ENCODE results near the gene CAPN13.
"Not testable (repeated sequence)": the region's sequence is repeated elsewhere in the genome, so short reads cannot be mapped to it uniquely, and the experiment has no call there.

Gene CAPN13

DNA sequence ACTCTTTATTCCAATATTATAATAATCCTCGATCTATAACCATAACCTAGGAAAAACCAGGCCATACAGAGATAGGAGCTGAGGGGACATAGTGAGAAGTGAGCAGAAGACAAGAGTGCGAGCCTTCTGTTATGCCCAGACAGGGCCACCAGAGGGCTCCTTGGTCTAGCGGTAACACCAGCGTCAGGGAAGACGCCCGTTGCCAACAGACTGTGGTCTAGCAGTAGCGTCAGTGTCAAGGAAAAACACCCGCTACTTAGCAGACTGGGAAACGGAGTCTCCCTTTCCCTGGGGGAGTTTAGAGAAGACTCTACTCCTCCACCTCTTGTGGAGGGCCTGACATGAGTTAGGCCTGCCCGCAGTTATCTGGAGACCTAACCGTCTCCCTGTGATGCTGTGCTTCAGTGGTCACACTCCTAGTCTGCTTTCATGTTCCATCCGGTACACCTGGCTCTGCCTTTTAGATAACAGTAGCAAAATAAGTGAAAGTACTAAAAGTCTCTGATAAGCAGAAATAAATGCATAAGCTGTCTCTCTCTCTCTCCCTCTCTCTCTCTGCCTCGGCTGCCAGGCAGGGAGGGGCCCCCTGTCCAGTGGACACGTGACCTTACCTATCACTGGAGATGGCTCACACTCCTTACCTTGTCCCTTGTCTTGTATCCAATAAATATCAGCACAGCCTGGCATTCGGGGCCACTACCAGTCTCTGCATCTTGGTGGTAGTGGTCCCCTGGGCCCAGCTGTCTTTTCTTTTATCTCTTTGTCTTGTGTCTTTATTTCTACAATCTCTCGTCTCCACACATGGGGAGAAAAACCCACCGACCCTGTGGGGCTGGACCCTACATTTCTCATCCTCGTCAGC, 109.8 kb downstream of the CAPN13 start:
- DNase-seq = not testable (repeated sequence)

- no peak for DNase-seq
Measured at GRCh38 chr2:30695749-30696148, 111.5 kb downstream of the CAPN13 start.

- DNase-seq = no peak
Measured at GRCh38 chr2:30694286-30695055, 112.8 kb downstream of the CAPN13 start.

DNA sequence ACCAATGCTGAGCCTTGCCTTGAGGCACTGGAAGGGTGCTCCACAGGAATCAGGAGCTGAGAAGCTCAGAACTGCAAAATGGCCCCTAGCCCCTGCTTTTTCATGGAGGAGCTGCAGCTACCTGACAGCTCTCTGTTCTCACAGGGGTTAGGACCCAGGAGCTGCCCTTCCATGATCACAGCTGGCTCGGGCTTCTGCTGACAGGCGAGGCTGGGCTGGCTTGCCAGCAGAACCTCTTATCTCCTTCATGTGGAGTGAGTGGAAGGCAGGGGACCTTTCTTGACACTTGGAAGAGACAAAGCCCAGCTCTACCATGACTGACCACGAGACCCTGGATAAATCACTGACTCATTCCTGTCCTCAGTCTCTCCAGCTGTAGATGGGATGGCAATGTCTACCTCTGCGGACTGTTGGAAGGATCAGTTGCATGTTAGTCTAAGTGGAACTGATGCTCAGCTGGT, 113.4 kb downstream of the CAPN13 start:
- DNase-seq = no peak

GRCh38 chr2:30692829-30693275, 114.4 kb downstream of the CAPN13 start:
- no peak for DNase-seq

DNA sequence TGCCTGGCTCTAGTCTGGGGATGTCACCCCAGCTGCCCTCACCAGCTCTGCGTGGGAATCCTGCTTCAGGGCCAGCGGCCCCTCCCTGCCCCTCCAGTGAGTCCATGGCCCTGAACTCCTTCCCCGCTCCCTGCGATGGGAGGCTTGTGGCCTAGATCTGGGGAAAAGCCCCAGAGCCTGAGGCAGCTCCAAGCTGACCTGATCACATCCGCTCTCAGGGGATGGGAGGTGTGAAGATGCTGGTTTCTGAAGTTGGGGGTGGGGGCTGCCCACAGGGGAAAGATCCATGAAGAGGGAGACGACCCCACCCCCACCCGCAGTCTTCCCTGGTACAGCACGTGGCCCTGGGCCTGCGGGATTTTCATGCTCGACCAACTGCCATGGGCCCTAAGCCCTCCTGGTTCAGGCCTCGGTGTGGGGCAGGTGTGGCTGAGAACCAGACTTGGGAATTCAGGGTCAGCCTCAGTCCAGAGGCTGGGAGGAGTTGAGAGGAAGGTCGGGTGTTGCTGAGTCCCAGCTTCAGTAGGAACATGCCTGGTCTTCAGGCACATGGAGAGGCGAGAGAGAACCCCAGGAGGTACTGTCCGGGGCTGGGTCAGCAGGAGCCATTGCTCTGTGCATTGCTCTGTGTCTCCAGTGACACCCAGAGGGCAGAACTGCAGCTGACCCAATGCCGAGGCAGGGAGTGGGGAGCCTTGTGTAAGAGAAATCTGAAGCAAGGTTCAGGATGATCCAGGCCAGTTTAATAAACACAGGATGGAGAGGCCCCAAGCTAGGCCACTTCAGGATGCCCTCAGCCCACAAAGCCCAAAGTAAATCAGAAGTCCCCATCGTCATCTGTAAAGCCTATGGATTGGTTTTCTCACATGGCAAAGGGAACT, 115.1 kb downstream of the CAPN13 start:
- DNase-seq = no peak

DNA sequence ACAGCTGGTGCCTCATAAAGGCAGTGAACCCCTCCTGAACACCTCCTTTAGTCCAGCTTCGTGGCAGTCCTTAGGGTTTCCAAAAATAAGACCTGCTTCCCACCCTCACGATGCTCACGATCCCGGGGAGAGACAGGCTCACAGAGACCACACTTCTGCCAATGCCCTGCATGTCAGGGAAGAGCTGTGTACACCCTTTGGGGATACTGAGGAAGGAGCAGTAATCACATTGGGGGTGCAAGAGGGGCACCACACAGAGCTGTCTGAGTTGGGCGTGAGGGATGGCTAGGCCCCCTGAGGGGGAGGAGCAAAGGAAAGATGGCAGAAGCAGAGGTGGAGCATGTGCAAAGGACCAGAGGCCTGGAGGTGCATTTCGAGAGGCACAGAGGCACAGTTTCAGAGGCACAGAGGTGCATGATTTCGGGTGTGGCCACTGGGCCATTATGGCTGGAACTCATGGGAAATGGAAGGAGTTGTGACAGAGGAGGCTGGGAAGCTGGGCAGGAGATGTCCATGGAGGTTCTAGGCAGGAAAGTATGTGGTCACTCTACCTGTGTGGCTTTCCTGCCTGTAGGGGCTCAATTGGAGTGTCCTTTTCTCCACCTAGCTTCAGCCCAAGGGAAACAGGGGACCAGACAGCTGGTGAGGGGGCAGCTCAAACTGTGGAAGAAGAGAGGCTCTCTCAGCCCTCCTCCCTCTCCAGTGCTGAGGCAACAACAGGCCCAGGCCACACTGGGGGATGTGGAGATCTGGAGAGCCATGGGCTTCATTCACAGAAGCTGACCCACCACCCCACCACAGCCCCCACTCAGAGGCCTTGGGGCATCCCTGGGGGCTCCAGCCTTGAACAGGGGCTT, 115.9 kb downstream of the CAPN13 start:
- no peak for DNase-seq

GRCh38 chr2:30690126-30690561, 117.1 kb downstream of the CAPN13 start:
- DNase-seq = no peak

- DNase-seq = no peak
Measured at GRCh38 chr2:30689496-30690125, 117.6 kb downstream of the CAPN13 start.

DNA sequence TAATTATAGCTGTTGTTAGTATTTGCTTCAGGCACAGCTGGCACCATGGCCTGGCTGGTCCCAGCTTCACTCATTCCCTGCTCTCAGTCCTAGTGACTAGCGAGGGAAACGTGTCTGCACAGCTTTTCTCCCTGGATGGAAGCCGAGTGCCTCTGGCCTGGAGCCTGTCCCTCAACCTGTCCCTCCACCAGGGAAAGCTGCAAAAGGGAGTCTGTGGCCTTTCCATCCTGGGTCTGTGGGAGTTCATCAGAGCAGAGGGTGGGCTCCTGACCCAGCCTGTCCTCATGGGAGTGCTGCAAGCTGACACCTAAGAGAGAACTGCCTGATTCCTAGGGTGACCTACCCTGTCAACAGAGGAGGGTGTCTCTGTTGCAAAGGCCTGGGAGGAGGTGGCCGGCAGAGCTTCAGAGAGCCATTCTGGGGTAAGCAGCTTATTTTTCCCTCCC, 118.3 kb downstream of the CAPN13 start:
- DNase-seq = no peak

GRCh38 chr2:30686669-30687068, 120.6 kb downstream of the CAPN13 start:
- no peak for DNase-seq

DNA sequence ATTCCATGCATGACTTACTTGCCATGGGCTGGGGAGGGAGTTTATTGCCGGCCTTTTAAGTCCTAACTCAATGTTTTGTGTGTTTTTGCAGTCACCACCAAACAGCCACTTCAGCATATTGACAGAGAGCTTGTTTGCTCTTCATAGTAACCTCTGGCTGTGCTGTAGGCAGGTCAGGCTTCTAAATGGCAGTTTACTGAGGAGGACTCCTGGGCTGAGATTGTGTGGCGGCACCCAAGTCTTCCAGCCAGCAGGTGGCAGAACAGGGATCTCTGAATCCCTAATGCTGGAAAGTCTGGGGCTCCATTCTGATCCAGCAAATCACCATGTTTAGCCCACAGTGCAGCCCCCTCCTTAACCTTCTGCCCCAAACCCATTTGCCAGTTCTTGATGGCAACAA, 121.2 kb downstream of the CAPN13 start:
- no peak for DNase-seq

DNA sequence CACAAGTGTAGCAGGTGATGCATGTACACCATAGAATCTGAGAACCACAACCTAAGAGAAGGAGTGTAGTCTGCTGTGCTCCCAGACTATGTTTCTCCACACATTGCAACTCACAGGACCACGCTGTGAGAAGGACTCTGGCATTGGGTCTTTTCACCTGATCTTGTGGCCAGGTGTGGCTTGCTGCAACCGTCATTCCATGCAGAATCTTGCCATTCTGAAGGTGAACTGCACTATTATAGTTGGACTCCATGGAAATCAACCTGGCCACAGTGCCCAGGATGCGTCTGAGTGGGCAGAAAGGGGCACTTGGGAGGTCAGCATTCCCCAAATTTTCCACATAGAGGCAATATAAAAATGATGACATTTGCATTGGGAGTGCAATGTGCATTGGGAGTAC, 122.2 kb downstream of the CAPN13 start:
- DNase-seq = no peak

DNA sequence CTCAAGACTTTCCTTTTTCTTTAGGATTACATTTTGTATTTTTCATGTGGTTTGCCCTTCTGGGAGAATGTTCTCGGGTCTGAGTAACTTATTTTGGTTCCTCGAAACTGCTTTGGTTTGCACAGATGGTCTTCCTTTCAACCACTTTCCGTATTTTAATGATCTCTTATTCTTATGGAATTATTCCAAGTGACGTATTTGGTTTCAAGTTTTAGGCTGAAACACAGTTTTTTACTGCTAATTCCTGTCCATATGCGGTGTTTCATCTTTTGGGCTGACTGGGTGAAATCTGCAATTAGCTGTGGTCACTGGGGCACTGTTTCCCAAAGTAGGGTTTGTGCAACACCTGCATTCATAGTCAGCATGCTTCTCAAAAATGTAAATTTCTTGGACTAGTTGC, 122.7 kb downstream of the CAPN13 start:
- no peak for DNase-seq

DNA sequence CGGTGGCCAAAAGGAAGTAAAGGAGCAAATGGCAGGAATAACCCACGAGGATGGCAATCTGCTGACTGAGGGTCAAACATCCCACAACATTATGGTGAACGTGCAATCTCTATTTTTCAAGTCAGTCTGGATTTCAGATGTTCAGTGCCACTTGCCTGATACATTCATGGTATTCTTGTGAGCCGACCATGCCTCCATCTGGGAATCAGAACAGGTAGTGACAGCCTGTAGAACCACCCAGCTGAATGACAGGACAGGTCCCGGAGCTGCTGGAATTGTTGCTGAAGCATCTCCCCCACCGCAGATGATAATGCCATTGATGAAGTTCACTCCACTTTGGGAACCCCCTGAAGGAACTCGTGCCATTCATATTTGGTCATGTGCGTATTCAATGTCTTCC, 123.2 kb downstream of the CAPN13 start:
- DNase-seq = no peak

DNA sequence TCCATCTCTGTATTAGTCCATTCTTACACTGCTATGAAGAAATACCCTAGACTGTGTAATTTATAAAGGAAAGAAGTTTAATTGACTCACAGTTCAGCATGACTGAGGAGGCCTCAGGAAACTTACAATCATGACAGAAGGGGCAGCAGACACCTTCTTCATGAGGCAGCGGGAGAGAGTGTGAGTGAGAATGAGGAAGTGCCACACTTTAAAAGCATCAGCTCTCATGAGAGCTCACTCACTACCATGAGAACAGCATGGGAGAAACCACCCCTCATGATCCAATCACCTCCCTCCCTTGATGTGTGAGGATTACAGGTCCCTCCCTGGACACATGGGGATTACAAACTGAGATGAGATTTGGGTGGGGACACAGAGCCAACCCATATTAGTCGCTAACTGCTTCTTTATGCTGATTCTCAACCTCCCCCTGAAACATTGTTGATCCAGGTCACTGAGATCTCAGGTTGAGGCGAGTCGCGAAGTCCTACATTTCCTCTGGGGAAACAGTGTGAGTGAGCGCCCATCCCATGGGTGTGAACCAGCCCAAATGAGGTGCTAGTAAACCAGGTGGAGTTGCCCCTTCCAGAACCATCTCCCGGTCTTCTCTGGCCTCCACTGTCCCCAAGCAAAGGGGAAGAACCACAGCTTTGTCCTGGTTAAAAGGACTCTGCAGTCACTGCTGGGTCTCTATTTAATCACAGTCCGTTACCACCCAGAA, 123.8 kb downstream of the CAPN13 start:
- no peak for DNase-seq

GRCh38 chr2:30681022-30681421, 126.2 kb downstream of the CAPN13 start:
- no peak for DNase-seq

DNA sequence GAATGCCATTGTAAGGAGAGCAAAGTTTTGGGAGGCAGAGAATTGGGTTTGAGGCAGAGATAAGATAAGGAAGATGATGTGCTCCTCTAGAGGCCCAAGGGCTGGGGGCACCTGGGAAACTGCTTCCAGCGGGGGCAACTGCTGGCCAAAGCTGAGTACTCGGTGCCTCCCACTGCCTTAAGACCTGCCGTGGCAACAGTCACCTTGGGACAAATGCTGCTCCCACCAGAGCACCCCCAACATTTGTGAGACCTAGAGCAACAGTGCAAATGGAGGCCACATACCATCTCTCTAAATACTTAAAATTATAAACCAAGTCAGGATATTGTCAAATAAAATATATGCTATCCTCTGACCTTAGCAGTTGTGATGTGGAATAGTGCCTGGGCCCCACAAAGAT, 127.1 kb downstream of the CAPN13 start:
- DNase-seq = no peak

DNA sequence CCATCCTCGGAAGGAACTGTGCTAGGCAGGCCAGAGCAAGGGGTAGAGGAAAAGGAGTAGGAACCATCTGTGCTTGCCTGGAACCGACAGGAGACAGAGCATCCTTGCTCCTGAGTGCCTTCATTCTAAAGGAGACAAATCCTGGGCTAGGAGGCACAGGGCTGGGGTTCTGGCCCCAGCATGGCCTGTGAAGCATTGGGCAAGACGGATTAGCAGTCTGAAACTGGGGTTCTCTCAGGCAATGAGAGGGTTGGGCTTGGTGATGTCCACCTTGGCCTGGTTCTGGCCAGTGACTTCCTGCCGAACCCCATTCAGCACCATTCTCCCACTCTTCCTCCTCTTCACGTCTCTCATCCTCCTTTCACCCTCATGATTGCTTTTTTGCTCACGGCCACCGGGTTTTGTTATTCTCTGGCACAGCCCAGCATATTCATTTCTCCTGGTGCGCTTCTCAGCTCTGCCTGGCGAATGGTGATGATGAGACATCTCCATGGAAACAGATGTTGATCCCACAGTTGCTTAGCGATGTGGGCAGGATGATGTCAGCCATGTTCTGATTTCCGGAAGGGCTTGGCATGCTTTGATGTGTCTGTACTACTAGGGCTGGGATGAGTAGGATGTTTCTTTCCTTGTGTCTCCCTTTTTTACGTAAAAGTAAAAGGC, 127.7 kb downstream of the CAPN13 start:
- DNase-seq = peak; percentile 13
